Measurements from ENCODE around the gene COMTD1. TPM values are rescaled to one million over a fixed set of nuclear protein-coding genes. Genes with fewer than 3 reads are reported as not detected.
"Not testable (repeated sequence)": the region's sequence is repeated elsewhere in the genome, so short reads cannot be mapped to it uniquely, and the experiment has no call there.

COMTD1 gene
- polyA plus RNA-seq, 1 experiment: 2.0 TPM

- Histone ChIP-seq H3K27me3 (ENCODE audit: control insufficient read depth, insufficient read depth, low read length) (no peaks in the 10 kb centered on the region), H3K9me3 (ENCODE audit: control insufficient read depth, insufficient read depth, low read length) (no peaks in the 10 kb centered on the region), H3K4me3 (ENCODE audit: low read depth, low read length) (no peak overlapping the region), H3K27ac (ENCODE audit: low read depth, low read length) (peak overlapping the region; percentile 87)
- no peak for TF ChIP-seq CTCF (IDR thresholded peaks at IDR 0.05; ENCODE audit: low read depth, low read length)
- CTCF ChIA-PET: interaction anchor here (1.2 kb wide), 1 partner anchor 37 kb away, joined by 3 read pairs; no protein-coding TSS in a partner anchor
- POLR2A ChIA-PET: interaction anchor here (0.6 to 2.0 kb wide), 4 partner anchors 13 to 69 kb away, joined by 3 to 16 read pairs (median 6); partner anchors contain the start of gene VDAC2
- peak; percentile 81 for DNase-seq (ENCODE audit: low read depth, low spot score)
These were observed 40.6 kb downstream of the COMTD1 start for GRCh38 chr10:75195035-75195763.

GRCh38 chr10:75194625-75195024, 41.1 kb downstream of the COMTD1 start:
- H3K27me3 ChIP-seq (ENCODE audit: control insufficient read depth, insufficient read depth, low read length); CTCF ChIA-PET; DNase-seq (ENCODE audit: low read depth, low spot score); H3K4me3 ChIP-seq (ENCODE audit: low read depth, low read length); H3K9me3 ChIP-seq (ENCODE audit: control insufficient read depth, insufficient read depth, low read length): not testable (repeated sequence)
- peak overlapping the region; percentile 62 for H3K27ac ChIP-seq (ENCODE audit: low read depth, low read length)
- POLR2A ChIA-PET: interaction anchor here (0.6 to 2.0 kb wide), 4 partner anchors 15 to 69 kb away, joined by 3 to 16 read pairs (median 6); partner anchors contain the start of gene VDAC2

- DNase-seq (ENCODE audit: low read depth, low spot score): peak; percentile 73
- CTCF ChIA-PET: interaction anchor here (0.6 to 1.7 kb wide), 4 partner anchors 16 to 44 kb away, joined by 3 to 5 read pairs (median 4); partner anchors contain the start of gene COMTD1
- no peaks in the 10 kb centered on the region for H3K27me3 ChIP-seq (ENCODE audit: control insufficient read depth, insufficient read depth, low read length)
- H3K9me3 ChIP-seq (ENCODE audit: control insufficient read depth, insufficient read depth, low read length): no peaks in the 10 kb centered on the region
- POLR2A ChIA-PET: interaction anchor here (0.6 to 1.7 kb wide), 2 partner anchors 18 to 481 kb away, joined by 5 to 14 read pairs; partner anchors contain the start of gene VDAC2
- H3K4me3 ChIP-seq (ENCODE audit: low read depth, low read length): peak overlapping the region; percentile 21
- peak overlapping the region; percentile 85 for H3K27ac ChIP-seq (ENCODE audit: low read depth, low read length)
- TF ChIP-seq CTCF (IDR thresholded peaks at IDR 0.05; ENCODE audit: low read depth, low read length): peak; percentile 22; the same call in 1 of the 2 replicates
These were observed 43.8 kb downstream of the COMTD1 start for GRCh38 chr10:75191821-75192568.

- Histone ChIP-seq H3K9me3 (ENCODE audit: control insufficient read depth, insufficient read depth, low read length) (no peaks in the 10 kb centered on the region), H3K27me3 (ENCODE audit: control insufficient read depth, insufficient read depth, low read length) (no peaks in the 10 kb centered on the region), H3K27ac (ENCODE audit: low read depth, low read length) (no peak overlapping the region), H3K4me3 (ENCODE audit: low read depth, low read length) (no peak overlapping the region)
- no peak for TF ChIP-seq CTCF (IDR thresholded peaks at IDR 0.05; ENCODE audit: low read depth, low read length)
- CTCF ChIA-PET: interaction anchor here (1.0 to 1.6 kb wide), 2 partner anchors 40 to 41 kb away, joined by 3 to 10 read pairs; no protein-coding TSS in a partner anchor
- POLR2A ChIA-PET: no interaction called here
- DNase-seq (ENCODE audit: low read depth, low spot score): no peak
These were observed 46.3 kb downstream of the COMTD1 start for GRCh38 chr10:75189266-75190096.

GRCh38 chr10:75188522-75188921, 47.2 kb downstream of the COMTD1 start:
- not testable (repeated sequence) for H3K27ac ChIP-seq (ENCODE audit: low read depth, low read length); H3K9me3 ChIP-seq (ENCODE audit: control insufficient read depth, insufficient read depth, low read length); DNase-seq (ENCODE audit: low read depth, low spot score); H3K27me3 ChIP-seq (ENCODE audit: control insufficient read depth, insufficient read depth, low read length); H3K4me3 ChIP-seq (ENCODE audit: low read depth, low read length)
- ChIA-PET CTCF (interaction anchor here (0.6 to 1.7 kb wide), 12 partner anchors 10 to 77 kb away, joined by 3 to 14 read pairs (median 4); partner anchors contain the start of genes COMTD1 and SAMD8), POLR2A (interaction anchor here (0.8 kb wide), 1 partner anchor 22 kb away, joined by 6 read pairs; the partner anchor contains the start of gene VDAC2)
